Stimulated activated CD8-positive, alpha-beta memory T cell treated with anti-CD3 and anti-CD28 coated beads, Interleukin-15, amount 100 ng/mL, for 24 hours (primary cell): ENCODE data around the gene TEK.

Experiments
- DNase-seq: peaks from one replicate; pipeline ENCODE4 v3.0.0-alpha.2; 2020; ENCODE audit warnings: low read depth

TEK gene

DNA sequence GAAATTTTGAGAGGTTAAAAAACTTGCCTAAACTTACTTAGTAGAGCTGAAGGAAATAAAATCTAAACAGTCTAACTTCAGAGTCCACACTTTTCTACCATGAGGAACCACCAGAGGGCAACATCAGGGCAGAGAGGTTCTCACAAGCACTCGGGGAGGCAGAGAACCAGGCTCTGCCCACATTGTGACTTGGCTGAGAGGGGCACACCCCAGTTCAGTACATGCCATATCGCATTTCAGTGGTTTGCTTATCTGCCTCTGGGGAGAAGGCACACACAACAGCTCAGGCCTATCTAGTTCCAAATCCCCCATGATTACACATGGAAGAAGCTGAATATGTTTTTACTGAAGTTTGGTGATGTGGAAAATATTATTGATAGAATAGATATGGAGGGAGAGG, 138.7 kb downstream of the TEK start:
- DNase-seq, result no peak

DNA sequence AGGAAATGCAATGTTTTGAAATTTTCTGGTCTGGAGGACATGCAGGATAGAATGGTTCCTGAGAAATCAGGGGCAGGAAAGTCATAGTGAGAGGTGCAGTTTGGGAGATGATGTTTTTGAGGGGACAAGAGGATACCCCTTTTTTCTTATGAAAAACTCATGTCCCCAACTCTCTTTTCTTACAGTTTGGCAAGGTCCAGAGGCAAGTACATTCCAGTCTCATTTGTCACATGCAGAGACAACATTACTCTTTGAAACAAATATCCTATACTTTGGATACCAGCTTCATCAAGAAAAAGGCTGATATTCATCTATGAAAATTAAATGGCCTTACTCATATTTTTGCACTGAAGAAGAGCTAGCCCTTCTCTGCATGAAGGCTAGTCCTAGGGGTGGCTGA, 139.7 kb downstream of the TEK start:
- no peak for DNase-seq

DNA sequence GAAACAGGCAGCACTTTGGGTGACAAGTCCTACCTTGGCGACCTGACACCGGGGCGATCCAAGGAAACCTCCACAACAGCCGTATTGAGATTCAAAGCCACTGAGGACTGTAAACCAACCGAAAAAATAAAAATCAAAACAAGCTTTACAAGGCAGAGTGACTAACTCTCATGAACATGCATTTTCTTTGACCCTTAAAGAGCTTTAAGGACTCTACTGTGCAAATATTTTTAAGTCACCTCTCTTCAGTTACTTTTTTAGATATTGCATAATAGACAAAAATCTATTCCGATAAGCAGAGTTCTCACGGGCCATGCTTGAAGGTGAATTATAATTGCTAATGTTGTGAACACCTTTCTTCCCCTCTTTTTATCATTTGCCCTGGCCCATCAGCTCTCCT, 149.6 kb downstream of the TEK start:
- DNase-seq, result no peak

DNA sequence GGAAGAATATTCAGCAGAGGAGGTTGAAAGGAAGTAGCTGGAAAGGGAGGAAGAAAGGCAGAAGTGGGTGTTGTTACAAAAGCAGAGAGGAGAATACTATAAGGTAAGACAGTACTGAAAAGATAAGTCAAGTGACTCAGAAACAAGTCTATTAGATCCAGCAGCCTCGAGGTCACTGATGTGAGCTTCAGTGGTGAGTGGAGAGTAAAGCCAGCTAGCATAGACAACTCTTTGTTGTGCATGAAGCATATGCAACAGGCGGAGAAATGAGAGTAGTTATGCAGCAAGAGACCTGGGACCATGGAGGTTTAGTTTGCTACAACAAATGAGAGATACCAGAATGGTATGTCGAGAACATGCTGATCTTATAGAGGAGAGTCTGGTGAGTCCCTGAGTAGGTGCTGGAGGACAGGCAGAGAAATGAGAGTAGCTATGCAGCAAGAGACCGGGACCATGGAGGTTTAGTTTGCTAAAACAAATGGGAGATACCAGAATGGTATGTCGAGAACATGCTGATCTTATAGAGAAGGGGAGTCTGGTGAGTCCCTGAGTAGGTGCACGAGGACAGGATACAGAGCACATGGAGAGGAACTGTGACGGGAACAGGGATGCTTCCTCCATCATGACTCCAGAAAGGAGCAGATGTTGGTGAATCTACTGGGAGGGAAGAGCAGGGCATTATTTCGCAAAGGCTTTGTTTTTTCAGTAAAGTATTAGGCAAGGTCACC, 151.9 kb downstream of the TEK start:
- DNase-seq, result no peak

DNA sequence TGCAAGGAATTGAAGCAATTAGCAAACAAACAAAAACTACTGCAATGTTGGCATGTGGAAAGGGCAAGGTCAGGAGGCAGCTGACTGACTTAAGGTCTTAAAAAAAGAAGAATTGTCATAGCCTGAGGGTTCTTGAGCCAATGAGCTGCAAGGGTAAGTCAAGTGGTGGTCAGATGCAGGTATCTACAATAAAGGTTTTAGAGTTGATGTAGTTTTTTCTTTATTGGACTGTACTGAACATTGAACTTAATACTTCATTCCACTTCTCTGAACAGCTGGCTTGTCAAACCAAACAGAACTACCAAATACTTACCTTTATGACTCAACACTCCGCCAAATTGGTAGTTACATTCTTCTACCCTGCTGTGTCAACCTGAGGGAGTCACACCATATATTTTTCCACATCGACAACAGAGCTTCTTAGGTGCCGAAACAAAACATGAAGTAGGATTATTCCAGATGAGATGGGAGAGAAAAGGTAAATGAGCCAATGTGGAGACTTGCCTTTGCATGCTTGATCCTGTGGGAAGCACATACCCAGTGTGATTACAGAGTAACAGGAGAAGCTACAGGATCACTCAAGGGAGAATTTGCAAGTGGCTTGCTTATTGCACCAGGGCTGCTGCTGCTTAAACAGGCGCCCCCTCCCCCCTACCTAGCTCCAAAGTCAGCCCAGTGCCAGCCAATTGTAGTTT, 152.6 kb downstream of the TEK start:
- DNase-seq, result no peak

DNA sequence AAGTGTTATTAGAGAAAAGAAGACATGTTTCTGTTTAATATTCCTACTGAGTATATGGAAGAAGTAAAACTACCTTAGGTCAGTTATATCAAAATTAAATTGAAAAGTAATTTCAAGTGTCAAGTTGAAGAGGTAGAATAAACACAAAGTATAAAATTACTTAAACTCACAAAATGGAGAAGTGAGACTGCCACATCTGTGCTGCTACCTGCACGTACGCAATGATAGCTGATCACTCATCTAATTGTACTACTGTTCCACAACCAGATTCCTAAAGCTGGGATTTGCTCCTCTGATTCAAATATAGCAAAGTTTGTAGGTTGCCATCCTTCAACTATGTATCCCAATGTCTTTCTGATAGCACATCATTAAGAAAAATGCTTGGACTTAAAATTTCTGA, 163.1 kb downstream of the TEK start:
- DNase-seq, result no peak

DNA sequence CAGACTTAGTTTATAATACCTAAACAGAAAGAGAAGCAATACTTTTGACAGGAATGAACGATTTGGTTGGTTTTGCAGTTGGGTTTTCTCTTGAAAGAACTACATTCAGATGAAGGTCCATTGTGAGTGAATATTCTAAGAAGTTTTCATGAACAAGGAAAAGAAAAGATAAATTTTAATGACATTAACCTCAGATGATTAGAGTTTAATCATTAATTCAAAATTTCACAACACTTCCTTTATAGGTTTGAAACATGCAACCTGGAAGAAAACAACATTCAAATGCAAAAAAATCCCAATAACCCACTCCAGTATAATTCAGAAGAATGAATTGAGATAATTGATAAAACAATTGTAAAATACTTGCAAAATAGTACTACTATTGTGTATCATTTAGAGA, 164.2 kb downstream of the TEK start:
- no peak for DNase-seq

DNA sequence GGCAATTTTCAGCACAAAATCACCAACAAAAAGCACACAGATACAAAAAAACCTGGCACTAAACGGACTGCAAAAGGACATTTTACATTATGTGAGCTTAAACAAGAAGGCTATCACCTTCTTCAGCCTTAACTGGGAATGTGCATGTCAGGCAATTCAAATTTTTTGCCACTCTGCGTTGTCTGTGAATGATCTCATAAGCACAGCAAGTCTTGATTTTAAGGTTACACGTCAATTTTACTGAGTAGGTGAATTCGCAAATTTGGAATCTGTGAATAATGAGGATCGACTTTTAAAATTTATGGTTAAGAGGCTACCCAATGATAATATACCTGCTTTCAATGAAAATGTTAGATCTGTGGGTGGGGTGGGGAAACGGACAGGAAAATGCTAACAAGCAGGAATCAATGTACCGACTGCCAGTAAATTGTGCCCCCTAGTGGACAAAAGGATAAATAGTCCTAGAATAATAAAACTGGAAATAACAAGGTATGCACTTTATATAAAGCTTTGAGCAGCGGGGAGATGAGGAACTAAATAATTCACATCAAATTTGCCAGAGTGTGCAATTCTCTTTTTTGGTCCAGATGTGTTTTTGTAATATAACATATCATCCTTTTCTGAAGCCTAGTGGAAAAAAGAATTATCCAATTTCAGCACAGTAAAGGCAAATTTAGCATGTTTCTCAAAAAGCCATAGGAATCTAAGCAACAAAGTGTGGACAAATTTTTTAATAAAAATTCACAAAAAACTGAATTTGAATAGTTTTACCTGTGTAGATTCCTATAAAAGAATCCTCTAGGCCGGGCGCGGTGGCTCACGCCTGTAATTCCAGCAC, 167.4 kb downstream of the TEK start:
- DNase-seq, result no peak

DNA sequence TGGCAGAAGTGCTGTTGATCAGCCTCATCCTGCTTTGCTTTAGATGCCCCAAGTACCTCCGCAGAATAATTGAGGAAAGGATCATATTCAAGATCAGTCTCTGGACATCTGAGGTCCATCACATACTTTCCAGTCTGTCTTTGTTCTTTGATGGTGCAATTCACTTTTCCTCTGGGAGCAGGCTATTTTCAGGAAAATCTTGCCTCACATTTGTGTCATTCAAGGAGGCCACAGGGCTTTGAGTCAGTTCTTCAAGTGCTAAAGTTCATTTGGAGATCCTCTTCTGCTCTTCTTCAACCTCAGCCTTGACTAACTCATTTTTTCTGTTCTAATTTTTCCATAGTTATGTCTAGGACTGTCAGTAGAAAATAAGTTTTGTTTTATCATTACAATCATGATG, 169.3 kb downstream of the TEK start:
- no peak for DNase-seq

DNA sequence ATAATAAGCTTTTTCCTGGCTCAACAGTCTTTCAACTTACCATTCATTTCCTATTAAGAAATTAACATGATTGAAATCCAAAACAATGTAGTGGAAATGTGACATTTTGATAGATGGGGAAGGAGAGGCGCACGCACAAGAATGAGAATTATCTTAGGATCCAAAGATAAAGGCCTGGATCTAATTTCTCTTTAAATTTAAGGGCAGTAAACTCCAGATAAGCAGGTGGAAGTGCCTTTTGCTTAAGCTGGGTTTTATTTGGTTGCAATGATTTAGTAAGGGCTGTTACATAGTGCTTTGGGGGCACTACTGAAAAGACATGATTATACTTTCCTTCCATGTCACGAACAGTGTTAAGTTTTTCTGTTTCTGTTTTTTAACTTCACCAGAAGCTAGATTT, 170.6 kb downstream of the TEK start:
- DNase-seq, result no peak
